Adrenal gland (tissue), 12 donors: ENCODE measurements around the gene ZFP1. TPM values are rescaled to one million over a fixed set of nuclear protein-coding genes. Genes with fewer than 3 reads are reported as not detected.

ENCODE experiments used
- DNase-seq, 7 donors: peaks; one replicate each; pipeline ENCODE4 v3.0.0-alpha.2; 2019 to 2020
- H3K27ac ChIP-seq, 5 donors: fragments of 200-600 bp; sonication (generic) in 4 of 5; 1 replicate in 3 of 5; 2 replicates in 2 of 5; pipeline versions ENCODE4 v1.5.1 to v1.8.0; 2016 to 2020; ENCODE audit warnings: mild to moderate bottlenecking in 1 of 5
- H3K27me3 ChIP-seq: fragments of 200-600 bp; 2 replicates; pipeline ENCODE4 v1.8.0; 2021
- H3K36me3 ChIP-seq, 2 donors: fragments of 200-600 bp; replicated peaks in 1 of 2; 1 replicate in 1 of 2; 2 replicates in 1 of 2; pipeline versions ENCODE4 v1.5.1 to v1.8.0; 2018 to 2022
- H3K4me1 ChIP-seq, 2 donors: fragments of 200-600 bp; replicated peaks in 1 of 2; 1 replicate in 1 of 2; 2 replicates in 1 of 2; pipeline versions ENCODE4 v1.5.1 to v1.8.0; 2018 to 2021
- H3K4me3 ChIP-seq, 4 donors: fragments of 200-600 bp; sonication (generic) in 3 of 4; one replicate each; pipeline ENCODE4 v1.5.1; 2016 to 2018
- H3K9me3 ChIP-seq, 3 donors: fragments of 200-600 bp; sonication (generic) in 1 of 3; replicated peaks in 1 of 3; 1 replicate in 2 of 3; 2 replicates in 1 of 3; pipeline versions ENCODE4 v1.5.1 to v1.8.0; 2016 to 2021
- POLR2A ChIP-seq, 2 donors: fragments of 450-650 bp; IDR thresholded peaks; one replicate each; pipeline ENCODE4 v1.6.1; 2017; ENCODE audit warnings: antibody characterized with exemption in 2 of 2, mild to moderate bottlenecking in 2 of 2, moderate library complexity in 1 of 2
- WGBS, 4 donors: extraction: QIAGEN DNeasy Blood & Tissue Kit in 2 of 4; methylation state at CpG; one replicate each; pipeline versions ENCODE4 v1.1.5 to v1.1.7; 2013 to 2017; 5-methylcytosine and 5-hydroxymethylcytosine counted together
- intact Hi-C, 2 donors: fragments of 100-400 bp; cut with DNase I; formaldehyde crosslinking; loops; one replicate each; pipeline versions ENCODE4 v1.14.1 to v1.15.0; 2022 to 2023
- polyA plus RNA-seq, 3 donors: library from polyadenylated mRNA; stranded (reverse); fragments of 200-250 nt in 2 of 3; fragments of 350-450 nt in 1 of 3; fragmentation: Illumina TruSeq in 1 of 3; extraction: RNeasy Lipid Tissue Mini Kit (QIAGEN cat#74804) in 1 of 3; gene quantifications; one replicate each; pipeline ENCODE4 v1.2.3, GENCODE V29; 2013 to 2014
- total RNA-seq, 9 donors: library from RNA; depleted of rRNA in 4 of 9; stranded (reverse); fragments of >200 nt in 4 of 9; fragments of 120-200 nt in 1 of 9; fragmentation: NEBNext Ultra II Directional in 1 of 9; extraction: Animal tissue kit (Norgen Biotek cat#: 25700) in 1 of 9; gene quantifications; one replicate each; pipeline versions ENCODE4 v1.1.0 to v1.2.4, GENCODE V29; 2013 to 2023
- TF ChIP-seq, protein P1 (sequence below), 6 experiments: fragments of 450-650 bp in 4 of 6; fragments of 200-600 bp in 2 of 6; sonication (generic) in 1 of 6; IDR thresholded peaks; 1 replicate in 5 of 6; 2 replicates in 1 of 6; pipeline versions ENCODE4 v1.5.1 to v1.8.0; 2016 to 2021; ENCODE audit warnings: antibody characterized with exemption in 6 of 6, mild to moderate bottlenecking in 2 of 6, moderate library complexity in 1 of 6
- donor health status: healthy with polysubstance abuse.
- donor health status: Bipolar disorder and iron deficiency.
- donor health status: DM: yes; HTN: yes; CAD: no.
- donor health status: DM: no; HTN: no; CAD: no.
- donor health status: DM: no; HTN: no; CAD: no.
- donor health status: DM: yes; HTN: yes; CAD: no.

ZFP1 gene
- total and polyA plus RNA-seq, 12 donors = 4.5 to 15.1 (median 8.7) TPM

DNA sequence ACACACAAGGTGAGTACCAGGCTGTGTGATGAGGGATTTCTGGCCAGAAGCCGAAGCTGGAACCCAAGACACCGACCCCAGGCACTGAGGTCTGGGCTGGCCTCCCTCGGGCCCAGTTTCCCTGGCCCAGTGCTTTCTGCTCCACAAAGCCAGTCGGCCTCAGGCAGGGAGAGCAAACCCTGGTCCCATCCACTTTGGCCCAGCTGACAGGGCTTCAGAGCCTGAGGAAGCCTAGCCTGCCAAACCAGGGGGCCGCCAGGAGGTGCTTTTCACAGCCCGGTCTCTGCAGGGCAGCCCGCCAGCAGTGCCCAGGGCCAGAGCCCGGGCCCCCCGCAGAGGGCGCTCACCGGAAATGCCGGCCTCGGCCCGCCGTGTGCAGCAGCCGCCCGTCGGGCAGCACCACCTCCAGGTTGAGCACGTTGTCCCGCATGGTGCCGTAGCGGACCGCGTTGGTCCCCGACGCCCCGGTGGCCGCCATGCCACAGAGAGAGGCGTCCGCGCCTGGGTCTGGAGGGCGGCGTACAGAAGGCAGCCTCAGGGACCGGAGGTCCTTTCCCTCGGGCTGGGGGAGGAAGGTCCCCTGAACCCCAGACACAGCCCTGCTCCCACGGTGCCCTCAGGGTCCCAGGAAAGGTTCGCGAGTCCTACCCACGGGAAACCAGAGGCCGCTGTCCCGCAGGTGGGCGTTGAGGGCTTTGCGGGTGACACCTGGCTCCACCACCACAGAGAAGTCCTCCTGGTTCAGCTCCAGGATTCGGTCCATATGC lies 34.0 kb upstream of the ZFP1 start:
- no peak overlapping the region for H3K4me3 ChIP-seq
- 86 to 96% (median 92%) methylated on average over 15 to 44 of the region's 44 CpGs for WGBS, 4 donors
- peaks cover 29 to 47% of the 10 kb centered on the region in 2 donors for H3K4me1 ChIP-seq
- H3K36me3 ChIP-seq = no peaks in the 10 kb centered on the region
- no peaks in the 10 kb centered on the region for H3K27me3 ChIP-seq
- H3K27ac ChIP-seq = no peak overlapping the region
- TF ChIP-seq, protein P1, sequence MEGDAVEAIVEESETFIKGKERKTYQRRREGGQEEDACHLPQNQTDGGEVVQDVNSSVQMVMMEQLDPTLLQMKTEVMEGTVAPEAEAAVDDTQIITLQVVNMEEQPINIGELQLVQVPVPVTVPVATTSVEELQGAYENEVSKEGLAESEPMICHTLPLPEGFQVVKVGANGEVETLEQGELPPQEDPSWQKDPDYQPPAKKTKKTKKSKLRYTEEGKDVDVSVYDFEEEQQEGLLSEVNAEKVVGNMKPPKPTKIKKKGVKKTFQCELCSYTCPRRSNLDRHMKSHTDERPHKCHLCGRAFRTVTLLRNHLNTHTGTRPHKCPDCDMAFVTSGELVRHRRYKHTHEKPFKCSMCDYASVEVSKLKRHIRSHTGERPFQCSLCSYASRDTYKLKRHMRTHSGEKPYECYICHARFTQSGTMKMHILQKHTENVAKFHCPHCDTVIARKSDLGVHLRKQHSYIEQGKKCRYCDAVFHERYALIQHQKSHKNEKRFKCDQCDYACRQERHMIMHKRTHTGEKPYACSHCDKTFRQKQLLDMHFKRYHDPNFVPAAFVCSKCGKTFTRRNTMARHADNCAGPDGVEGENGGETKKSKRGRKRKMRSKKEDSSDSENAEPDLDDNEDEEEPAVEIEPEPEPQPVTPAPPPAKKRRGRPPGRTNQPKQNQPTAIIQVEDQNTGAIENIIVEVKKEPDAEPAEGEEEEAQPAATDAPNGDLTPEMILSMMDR (IDR thresholded peaks at IDR 0.05) = no peak
- no peak for TF ChIP-seq POLR2A (IDR thresholded peaks at IDR 0.05)
- DNase-seq = no peak
- intact Hi-C loops = loop anchor here (5.0 to 10.0 kb wide), 2 partner anchors 117 to 300 kb away; partner anchors contain the start of gene ZNRF1 (in 2 of the 2)
- no peaks in the 10 kb centered on the region for H3K9me3 ChIP-seq

- Histone ChIP-seq H3K4me3 (no peak overlapping the region), H3K4me1 (peaks cover 20 to 38% of the 10 kb centered on the region in 2 donors), H3K36me3 (no peaks in the 10 kb centered on the region), H3K27ac (no peak overlapping the region), H3K9me3 (no peaks in the 10 kb centered on the region), H3K27me3 (no peaks in the 10 kb centered on the region)
- DNase-seq = peak in 1 of 7 donors; percentile 31
- intact Hi-C loops = loop anchor here (5.0 to 10.0 kb wide), 2 partner anchors 118 to 300 kb away; partner anchors contain the start of gene ZNRF1 (in 2 of the 2)
- WGBS, 4 donors = 73 to 91% (median 85%) methylated on average over 2 to 45 of the region's 45 CpGs
- TF ChIP-seq, protein P1 (IDR thresholded peaks at IDR 0.05) = no peak
- no peak for TF ChIP-seq POLR2A (IDR thresholded peaks at IDR 0.05)
Observed at GRCh38 chr16:75114946-75115825, 33.1 kb upstream of the ZFP1 start.

DNA sequence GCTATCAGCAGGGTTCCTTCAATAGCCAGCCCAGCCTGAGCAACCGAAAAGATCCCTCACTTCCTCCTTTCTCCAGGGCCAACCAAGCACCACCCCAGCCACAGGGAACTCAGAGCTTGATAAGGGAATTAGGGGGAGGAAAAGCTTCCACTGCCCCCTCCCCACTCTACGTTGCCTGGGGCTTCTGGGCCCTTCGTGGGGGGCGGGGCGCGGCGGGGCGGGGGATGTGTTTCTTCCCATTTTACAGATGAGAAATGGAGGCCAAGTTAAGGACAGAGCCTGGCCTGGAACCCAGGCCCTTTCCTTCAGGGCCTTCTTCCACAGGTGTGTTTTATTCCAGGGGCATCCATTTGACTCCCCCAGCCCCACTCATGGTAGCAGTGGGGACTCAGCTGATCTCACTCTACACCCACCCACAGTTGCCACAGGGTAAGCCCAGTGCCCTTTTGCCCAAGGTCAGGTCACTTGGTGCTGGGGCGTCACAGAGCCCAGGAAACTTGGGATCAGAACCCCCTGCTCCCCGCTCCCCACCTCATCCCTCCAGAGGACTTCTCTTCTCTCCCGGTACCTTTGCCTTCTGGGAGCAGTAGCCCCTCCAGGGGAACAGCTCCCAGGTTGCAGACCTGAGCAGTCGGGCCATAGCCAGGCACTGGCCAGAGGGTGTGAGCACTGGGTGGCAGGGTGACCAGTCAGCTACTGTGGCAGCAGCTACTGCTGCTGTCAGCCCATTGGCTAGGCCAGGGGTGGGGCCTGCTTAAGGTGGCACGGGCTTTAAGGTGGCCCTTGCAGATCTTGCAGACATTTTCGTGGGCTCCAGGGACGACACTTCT lies 32.0 kb upstream of the ZFP1 start, which contains the start of gene LDHD:
LDHD (minus strand) TSS at position 700 of the 830 bp plus-strand sequence; CDS start at position 640, 60 bp downstream.
- DNase-seq = peak; percentile 75 to 93 (median 89)
- Histone ChIP-seq H3K9me3 (no peaks in the 10 kb centered on the region), H3K27me3 (no peaks in the 10 kb centered on the region), H3K36me3 (no peaks in the 10 kb centered on the region), H3K4me1 (peaks cover 13 to 27% of the 10 kb centered on the region in 2 donors), H3K4me3 (peak within 1 kb of the TSS in 2 of 4 donors; percentile 12 to 65), H3K27ac (peak within 1 kb of the TSS in 2 of 5 donors; percentile 52 to 70)
- TF ChIP-seq, protein P1 (IDR thresholded peaks at IDR 0.05) = no peak
- TF ChIP-seq POLR2A (IDR thresholded peaks at IDR 0.05) = peak; percentile 45 to 69
- 37 to 60% (median 50%) methylated on average over 8 to 15 of the region's 15 CpGs for WGBS, 4 donors
- intact Hi-C loops = loop anchor here in 1 of 2 donors (10.0 kb wide), 1 partner anchor 301 kb away; no protein-coding TSS in a partner anchor
